Activated naive CD4-positive, alpha-beta T cell treated with anti-CD3 and anti-CD28 coated beads, Interleukin-2, amount 50 U/mL, for 24 hours (primary cell): ENCODE data around the gene MED15.

ENCODE experiments used
- H3K27ac Mint-ChIP-seq: one replicate; pipeline ENCODE4 v1.8.0; 2021; ENCODE audit warnings: mild to moderate bottlenecking, mixed read lengths
- H3K27me3 Mint-ChIP-seq: one replicate; pipeline ENCODE4 v1.8.0; 2021; ENCODE audit warnings: mixed read lengths
- H3K36me3 Mint-ChIP-seq: one replicate; pipeline ENCODE4 v1.8.0; 2021; ENCODE audit warnings: mixed read lengths
- H3K4me1 Mint-ChIP-seq: one replicate; pipeline ENCODE4 v1.8.0; 2021; ENCODE audit warnings: mixed read lengths
- H3K4me3 Mint-ChIP-seq: one replicate; pipeline ENCODE4 v1.8.0; 2021; ENCODE audit warnings: mild to moderate bottlenecking, mixed read lengths
- H3K9me3 Mint-ChIP-seq: one replicate; pipeline ENCODE4 v1.8.0; 2021; ENCODE audit warnings: mixed read lengths

Gene MED15

DNA sequence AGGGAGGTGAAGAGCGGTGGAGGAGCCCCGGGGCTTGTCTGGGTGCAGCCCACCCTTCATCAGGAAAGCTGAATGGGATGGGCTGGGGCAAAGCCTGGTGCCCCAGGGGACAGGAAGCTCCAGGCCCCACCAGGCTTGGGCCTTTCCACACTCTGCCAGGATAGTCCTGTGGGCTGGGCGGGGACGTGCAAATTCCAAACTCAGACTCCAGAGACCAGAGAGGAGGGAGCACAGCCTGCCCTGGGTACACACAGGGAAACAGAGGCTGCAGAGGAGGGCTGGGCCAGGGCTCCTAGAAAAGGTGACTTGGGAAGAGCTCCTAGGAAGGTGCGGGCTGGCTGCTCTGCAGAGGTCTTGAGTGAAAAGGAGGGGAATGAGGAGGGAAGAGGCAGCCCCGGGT, 124.7 kb downstream of the MED15 start:
- no peaks in the 10 kb centered on the region for H3K9me3 Mint-ChIP-seq
- no peaks in the 10 kb centered on the region for H3K36me3 Mint-ChIP-seq
- H3K4me1 Mint-ChIP-seq = no peaks in the 10 kb centered on the region
- H3K4me3 Mint-ChIP-seq = no peak overlapping the region
- H3K27ac Mint-ChIP-seq = no peak overlapping the region
- no peaks in the 10 kb centered on the region for H3K27me3 Mint-ChIP-seq

DNA sequence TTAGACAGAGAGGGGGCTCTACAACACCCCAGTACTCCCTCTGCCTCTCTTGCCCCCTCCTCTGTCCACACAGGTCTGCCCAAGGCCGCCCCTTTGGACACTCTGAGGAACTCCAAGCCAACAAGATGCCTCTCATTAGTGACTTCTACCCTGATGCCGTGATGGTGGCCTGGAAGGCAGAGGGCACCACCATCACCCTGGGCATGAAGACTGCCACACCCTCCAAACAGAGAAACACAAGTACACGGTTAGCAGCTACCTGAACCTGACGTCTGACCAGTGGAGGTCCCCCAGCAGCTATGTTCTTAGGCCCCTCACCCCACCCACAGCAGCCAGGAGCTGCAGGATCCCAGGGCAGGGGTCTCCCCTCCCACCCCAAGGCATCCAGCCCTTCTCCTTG, 125.1 kb downstream of the MED15 start:
- H3K27me3 Mint-ChIP-seq = no peaks in the 10 kb centered on the region
- H3K4me3 Mint-ChIP-seq = no peak overlapping the region
- no peaks in the 10 kb centered on the region for H3K36me3 Mint-ChIP-seq
- no peak overlapping the region for H3K27ac Mint-ChIP-seq
- H3K9me3 Mint-ChIP-seq = no peaks in the 10 kb centered on the region
- H3K4me1 Mint-ChIP-seq = no peaks in the 10 kb centered on the region

DNA sequence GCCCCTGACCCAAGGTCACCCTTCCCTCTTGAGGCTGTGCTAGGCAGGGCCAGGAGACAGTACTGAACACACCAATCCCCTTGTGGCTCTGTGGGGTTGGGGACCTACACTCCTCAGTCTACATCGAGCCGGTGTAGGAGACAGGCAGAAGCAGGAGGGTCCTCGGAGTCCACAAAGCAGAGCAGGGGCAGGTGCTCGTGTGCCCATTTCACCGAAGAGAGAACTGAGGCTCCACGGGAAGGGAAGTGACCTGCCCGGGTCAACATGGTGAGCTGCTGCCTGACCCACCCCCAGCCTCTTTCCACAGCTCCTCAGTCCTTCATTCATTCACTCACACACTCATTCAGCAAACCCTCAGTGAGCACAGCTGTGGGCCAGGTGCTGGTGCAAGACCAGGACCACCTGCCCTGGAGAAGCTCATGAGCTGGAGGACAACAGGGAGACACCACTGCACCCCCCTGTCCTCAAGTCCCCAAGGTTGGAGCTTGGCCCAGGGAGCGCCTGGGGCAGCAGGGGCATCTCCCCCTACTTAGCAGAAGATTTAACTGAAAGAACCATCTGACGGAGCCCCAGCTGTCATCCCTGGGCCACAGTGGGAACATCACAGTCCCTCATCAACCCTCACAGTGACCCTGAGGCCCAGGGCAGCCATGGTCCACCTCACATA, 127.3 kb downstream of the MED15 start:
- H3K9me3 Mint-ChIP-seq = no peaks in the 10 kb centered on the region
- no peak overlapping the region for H3K4me3 Mint-ChIP-seq

DNA sequence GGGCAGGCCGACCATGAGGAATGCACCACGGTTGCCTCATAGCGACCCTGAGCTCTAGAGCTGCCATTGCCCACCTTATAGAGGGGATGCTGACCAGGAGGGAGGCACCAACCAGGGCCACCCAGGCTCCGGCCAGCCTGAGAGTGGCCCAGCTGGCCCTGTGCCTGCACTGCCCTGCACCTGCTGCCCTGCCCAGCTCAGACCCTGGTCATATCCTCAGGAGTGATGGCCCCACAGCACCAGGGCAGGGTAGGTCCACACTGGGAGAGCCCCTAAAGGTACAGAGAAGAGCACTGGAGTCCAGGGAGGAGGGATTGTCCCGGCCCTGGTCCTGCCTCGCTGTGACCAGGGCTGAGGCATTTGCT, 127.8 kb downstream of the MED15 start:
- H3K9me3 Mint-ChIP-seq = no peaks in the 10 kb centered on the region

More for the DNA sequence above, 127.3 kb downstream of the MED15 start:
- Mint-ChIP-seq H3K4me1 (no peaks in the 10 kb centered on the region), H3K27ac (no peak overlapping the region), H3K36me3 (no peaks in the 10 kb centered on the region), H3K27me3 (no peaks in the 10 kb centered on the region)

DNA sequence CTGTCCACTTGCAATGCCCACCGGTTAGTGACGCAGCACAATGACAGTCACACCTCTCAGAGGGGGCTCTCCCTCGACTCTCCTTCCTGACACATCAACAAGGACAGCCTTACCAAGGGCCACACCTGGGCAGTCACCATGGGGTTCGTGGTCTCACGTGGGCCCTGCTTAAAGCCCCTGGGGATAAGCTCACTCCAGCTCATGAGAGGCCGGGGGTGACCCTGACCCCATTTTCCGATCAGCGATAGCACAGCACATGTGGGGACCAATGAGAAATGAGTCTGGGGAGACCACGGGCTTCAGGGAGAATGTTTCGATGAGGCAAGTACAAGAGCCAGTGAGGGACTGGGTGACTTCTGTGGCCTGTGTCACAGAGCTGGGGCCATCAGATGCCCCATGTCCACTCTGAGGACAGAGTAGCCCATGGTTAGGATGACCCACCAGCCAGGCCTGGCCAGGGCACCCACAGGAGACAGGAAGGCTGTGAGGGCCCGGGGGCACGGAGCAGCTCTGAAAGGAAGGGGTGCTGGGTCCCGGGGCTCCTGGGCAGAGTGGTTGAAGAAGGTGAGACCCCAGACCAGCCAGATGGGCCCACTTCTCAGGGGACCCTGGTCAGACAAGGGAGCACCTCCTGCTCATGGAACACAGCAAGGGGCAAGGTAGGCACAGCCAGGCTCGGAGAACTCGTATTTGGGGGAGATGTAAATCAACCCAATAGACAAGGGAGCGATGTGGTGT, 128.8 kb downstream of the MED15 start:
- no peak overlapping the region for H3K4me3 Mint-ChIP-seq
- no peaks in the 10 kb centered on the region for H3K36me3 Mint-ChIP-seq
- no peak overlapping the region for H3K27ac Mint-ChIP-seq
- no peaks in the 10 kb centered on the region for H3K4me1 Mint-ChIP-seq
- no peaks in the 10 kb centered on the region for H3K9me3 Mint-ChIP-seq
- peaks cover 1% of the 10 kb centered on the region for H3K27me3 Mint-ChIP-seq

More for the DNA sequence above, 127.8 kb downstream of the MED15 start:
- Mint-ChIP-seq H3K4me3 (no peak overlapping the region), H3K36me3 (no peaks in the 10 kb centered on the region), H3K27me3 (peaks cover 1% of the 10 kb centered on the region), H3K27ac (no peak overlapping the region), H3K4me1 (no peaks in the 10 kb centered on the region)

GRCh38 chr22:20636945-20637344, 129.5 kb downstream of the MED15 start:
- Mint-ChIP-seq H3K9me3 (no peaks in the 10 kb centered on the region), H3K4me3 (no peak overlapping the region), H3K27ac (no peak overlapping the region), H3K4me1 (no peaks in the 10 kb centered on the region), H3K36me3 (no peaks in the 10 kb centered on the region), H3K27me3 (peaks cover 1% of the 10 kb centered on the region)
